Measurements from ENCODE around the gene TSPOAP1. TPM values are rescaled to one million over a fixed set of nuclear protein-coding genes. Genes with fewer than 3 reads are reported as not detected.

Gene TSPOAP1
- total RNA-seq, 2 donors from 2014 or later = 3.7 to 5.4 TPM

- Histone ChIP-seq H3K36me3 (no peaks in the 10 kb centered on the region), H3K4me1 (no peaks in the 10 kb centered on the region), H3K9ac (ENCODE audit: low read depth in 2 of 2, low read length in 2 of 2) (peak overlapping the region; percentile 54 to 65), H3K9me3 (no peaks in the 10 kb centered on the region), H3K27me3 (no peaks in the 10 kb centered on the region), H3K27ac (peak overlapping the region; percentile 88), H3K4me3 (no peak overlapping the region)
- no peak for TF ChIP-seq CTCF (IDR thresholded peaks at IDR 0.05)
- intact Hi-C loops (cut with DNase I) = no loop called here
- no peak for DNase-seq
These were observed 6.6 kb upstream of the TSPOAP1 start for GRCh38 chr17:58335061-58335731.

GRCh38 chr17:58334661-58335060 lies 6.1 kb upstream of the TSPOAP1 start:
- intact Hi-C loops (cut with DNase I) = no loop called here
- no peaks in the 10 kb centered on the region for H3K27me3 ChIP-seq
- no peaks in the 10 kb centered on the region for H3K4me1 ChIP-seq
- no peaks in the 10 kb centered on the region for H3K9me3 ChIP-seq
- no peaks in the 10 kb centered on the region for H3K36me3 ChIP-seq
- TF ChIP-seq CTCF (IDR thresholded peaks at IDR 0.05) = no peak
- H3K9ac ChIP-seq (ENCODE audit: low read depth in 2 of 2, low read length in 2 of 2) = peak overlapping the region; percentile 54 to 65
- H3K4me3 ChIP-seq = no peak overlapping the region
- DNase-seq = no peak
- peak overlapping the region; percentile 88 for H3K27ac ChIP-seq

- DNase-seq = no peak
- intact Hi-C loops (cut with DNase I) = no loop called here
- H3K27me3 ChIP-seq = no peaks in the 10 kb centered on the region
- H3K4me1 ChIP-seq = no peaks in the 10 kb centered on the region
- peak overlapping the region in 1 of 2 donors; percentile 65 for H3K9ac ChIP-seq (ENCODE audit: low read depth in 2 of 2, low read length in 2 of 2)
- H3K9me3 ChIP-seq = no peaks in the 10 kb centered on the region
- peak overlapping the region; percentile 88 for H3K27ac ChIP-seq
- no peak for TF ChIP-seq CTCF (IDR thresholded peaks at IDR 0.05)
- H3K4me3 ChIP-seq = no peak overlapping the region
- H3K36me3 ChIP-seq = no peaks in the 10 kb centered on the region
These were observed 5.7 kb upstream of the TSPOAP1 start for GRCh38 chr17:58334256-58334655.

- TF ChIP-seq CTCF (IDR thresholded peaks at IDR 0.05) = no peak
- DNase-seq = no peak
- no peaks in the 10 kb centered on the region for H3K27me3 ChIP-seq
- peak overlapping the region; percentile 48 for H3K4me3 ChIP-seq
- intact Hi-C loops (cut with DNase I) = no loop called here
- H3K36me3 ChIP-seq = no peaks in the 10 kb centered on the region
- peak overlapping the region; percentile 26 to 52 for H3K9ac ChIP-seq (ENCODE audit: low read depth in 2 of 2, low read length in 2 of 2)
- peak overlapping the region; percentile 88 for H3K27ac ChIP-seq
- no peaks in the 10 kb centered on the region for H3K9me3 ChIP-seq
- H3K4me1 ChIP-seq = no peaks in the 10 kb centered on the region
These were observed 5.2 kb upstream of the TSPOAP1 start for GRCh38 chr17:58333736-58334207.

GRCh38 chr17:58332778-58333735 lies 4.5 kb upstream of the TSPOAP1 start:
- intact Hi-C loops (cut with DNase I) = no loop called here
- Histone ChIP-seq H3K27ac (peak overlapping the region; percentile 88), H3K9ac (ENCODE audit: low read depth in 2 of 2, low read length in 2 of 2) (peak overlapping the region; percentile 51 to 68), H3K4me3 (peak overlapping the region; percentile 48), H3K27me3 (no peaks in the 10 kb centered on the region), H3K4me1 (no peaks in the 10 kb centered on the region), H3K9me3 (no peaks in the 10 kb centered on the region), H3K36me3 (no peaks in the 10 kb centered on the region)
- no peak for TF ChIP-seq CTCF (IDR thresholded peaks at IDR 0.05)
- no peak for DNase-seq
